ENCODE measurements around the gene WASF2.

DNA sequence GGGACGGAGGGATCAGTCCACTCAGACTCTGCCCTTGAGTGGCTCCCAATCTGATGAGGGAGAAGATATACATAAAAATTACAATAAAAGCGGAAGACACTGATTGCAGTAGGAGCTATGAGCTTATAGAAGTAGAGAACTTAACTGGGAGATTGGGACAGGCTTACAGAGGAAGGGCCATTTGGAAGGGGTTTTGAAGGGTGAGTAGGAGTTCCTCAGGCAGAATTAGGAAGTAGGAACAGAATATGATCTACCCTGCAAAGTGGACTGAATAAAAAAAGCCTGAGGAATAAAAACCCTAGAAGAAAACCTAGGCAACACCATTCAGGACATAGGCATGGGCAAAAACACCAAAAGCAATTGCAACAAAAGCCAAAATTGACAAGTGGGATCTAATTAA lies 9.2 kb upstream of the WASF2 start:
- no peak for TF ChIP-seq POLR2A (IDR thresholded peaks at IDR 0.05)
- TF ChIP-seq, protein P1, sequence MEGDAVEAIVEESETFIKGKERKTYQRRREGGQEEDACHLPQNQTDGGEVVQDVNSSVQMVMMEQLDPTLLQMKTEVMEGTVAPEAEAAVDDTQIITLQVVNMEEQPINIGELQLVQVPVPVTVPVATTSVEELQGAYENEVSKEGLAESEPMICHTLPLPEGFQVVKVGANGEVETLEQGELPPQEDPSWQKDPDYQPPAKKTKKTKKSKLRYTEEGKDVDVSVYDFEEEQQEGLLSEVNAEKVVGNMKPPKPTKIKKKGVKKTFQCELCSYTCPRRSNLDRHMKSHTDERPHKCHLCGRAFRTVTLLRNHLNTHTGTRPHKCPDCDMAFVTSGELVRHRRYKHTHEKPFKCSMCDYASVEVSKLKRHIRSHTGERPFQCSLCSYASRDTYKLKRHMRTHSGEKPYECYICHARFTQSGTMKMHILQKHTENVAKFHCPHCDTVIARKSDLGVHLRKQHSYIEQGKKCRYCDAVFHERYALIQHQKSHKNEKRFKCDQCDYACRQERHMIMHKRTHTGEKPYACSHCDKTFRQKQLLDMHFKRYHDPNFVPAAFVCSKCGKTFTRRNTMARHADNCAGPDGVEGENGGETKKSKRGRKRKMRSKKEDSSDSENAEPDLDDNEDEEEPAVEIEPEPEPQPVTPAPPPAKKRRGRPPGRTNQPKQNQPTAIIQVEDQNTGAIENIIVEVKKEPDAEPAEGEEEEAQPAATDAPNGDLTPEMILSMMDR (IDR thresholded peaks at IDR 0.05), result no peak
